ENCODE data around the gene MRPL48.
"Not testable (repeated sequence)": the region's sequence is repeated elsewhere in the genome, so short reads cannot be mapped to it uniquely, and the experiment has no call there.

The MRPL48 gene

DNA sequence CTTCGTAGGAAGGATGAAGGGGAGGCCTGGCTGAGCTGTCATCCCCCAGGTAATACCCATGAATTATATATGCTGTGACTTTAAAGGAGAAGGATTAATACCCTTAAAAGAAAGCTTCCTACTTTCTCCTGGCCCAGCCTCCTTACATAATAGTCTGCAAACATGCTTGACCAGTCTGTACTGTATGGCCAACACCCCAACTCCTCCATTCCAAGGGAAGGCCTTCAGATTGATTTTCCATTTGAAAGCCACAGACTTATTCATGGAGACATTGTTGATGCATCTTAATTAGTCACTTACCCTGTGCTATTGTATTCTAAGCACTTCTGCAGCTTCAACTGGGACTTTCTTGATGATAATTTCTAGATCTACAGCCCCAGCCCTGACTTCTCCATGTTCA is 91.1 kb downstream of the MRPL48 start:
- no peaks in the 10 kb centered on the region for H3K9me3 ChIP-seq (ENCODE audit: insufficient read depth, low read length)
- H4K20me1 ChIP-seq (ENCODE audit: insufficient read depth, low read length) = no peaks in the 10 kb centered on the region
- peaks cover 10% of the 10 kb centered on the region for H3K4me1 ChIP-seq (ENCODE audit: low read length)
- H3K4me3 ChIP-seq (ENCODE audit: low read length) = no peak overlapping the region
- TF ChIP-seq, protein P1, sequence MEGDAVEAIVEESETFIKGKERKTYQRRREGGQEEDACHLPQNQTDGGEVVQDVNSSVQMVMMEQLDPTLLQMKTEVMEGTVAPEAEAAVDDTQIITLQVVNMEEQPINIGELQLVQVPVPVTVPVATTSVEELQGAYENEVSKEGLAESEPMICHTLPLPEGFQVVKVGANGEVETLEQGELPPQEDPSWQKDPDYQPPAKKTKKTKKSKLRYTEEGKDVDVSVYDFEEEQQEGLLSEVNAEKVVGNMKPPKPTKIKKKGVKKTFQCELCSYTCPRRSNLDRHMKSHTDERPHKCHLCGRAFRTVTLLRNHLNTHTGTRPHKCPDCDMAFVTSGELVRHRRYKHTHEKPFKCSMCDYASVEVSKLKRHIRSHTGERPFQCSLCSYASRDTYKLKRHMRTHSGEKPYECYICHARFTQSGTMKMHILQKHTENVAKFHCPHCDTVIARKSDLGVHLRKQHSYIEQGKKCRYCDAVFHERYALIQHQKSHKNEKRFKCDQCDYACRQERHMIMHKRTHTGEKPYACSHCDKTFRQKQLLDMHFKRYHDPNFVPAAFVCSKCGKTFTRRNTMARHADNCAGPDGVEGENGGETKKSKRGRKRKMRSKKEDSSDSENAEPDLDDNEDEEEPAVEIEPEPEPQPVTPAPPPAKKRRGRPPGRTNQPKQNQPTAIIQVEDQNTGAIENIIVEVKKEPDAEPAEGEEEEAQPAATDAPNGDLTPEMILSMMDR (IDR thresholded peaks at IDR 0.05; ENCODE audit: low read depth, low read length) = no peak
- TF ChIP-seq EZH2phosphoT487 (IDR thresholded peaks at IDR 0.05; ENCODE audit: low read depth) = no peak
- no peak overlapping the region for H3K27ac ChIP-seq (ENCODE audit: low read length)
- no peak overlapping the region for H3K9ac ChIP-seq (ENCODE audit: low read length)
- H3K79me2 ChIP-seq (ENCODE audit: low read length) = peaks cover 40% of the 10 kb centered on the region
- H2AFZ ChIP-seq (ENCODE audit: low read depth, low read length) = no peak overlapping the region
- H3K36me3 ChIP-seq (replicated peaks; ENCODE audit: low read depth, low read length) = peaks cover 13% of the 10 kb centered on the region
- no peaks in the 10 kb centered on the region for H3K27me3 ChIP-seq (ENCODE audit: low read depth, low read length)
- H3K4me2 ChIP-seq (ENCODE audit: low read length) = no peak overlapping the region

DNA sequence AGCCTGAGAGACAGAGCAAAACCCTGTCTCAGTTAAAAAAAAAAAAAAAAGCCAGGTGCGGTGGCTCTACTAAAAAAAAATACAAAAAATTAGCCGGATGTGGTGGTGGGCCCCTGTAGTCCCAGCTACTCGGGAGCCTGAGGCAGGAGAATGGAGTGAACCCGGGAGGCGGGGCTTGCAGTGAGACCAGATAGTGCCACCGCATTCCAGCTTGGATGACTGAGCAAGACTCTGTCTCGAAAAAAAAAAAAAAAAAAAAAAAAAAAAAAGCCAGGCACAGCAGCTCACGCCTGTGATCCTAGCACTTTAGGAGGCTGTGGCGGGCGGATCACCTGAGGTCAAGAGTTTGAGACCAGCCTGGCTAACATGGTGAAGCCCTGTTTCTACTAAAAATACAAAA is 92.8 kb downstream of the MRPL48 start:
- H3K27me3 ChIP-seq (ENCODE audit: low read depth, low read length); H3K36me3 ChIP-seq (replicated peaks; ENCODE audit: low read depth, low read length); H3K4me3 ChIP-seq (ENCODE audit: low read length); H3K9me3 ChIP-seq (ENCODE audit: insufficient read depth, low read length); H3K9ac ChIP-seq (ENCODE audit: low read length); H2AFZ ChIP-seq (ENCODE audit: low read depth, low read length); H4K20me1 ChIP-seq (ENCODE audit: insufficient read depth, low read length); H3K27ac ChIP-seq (ENCODE audit: low read length); H3K4me1 ChIP-seq (ENCODE audit: low read length); H3K4me2 ChIP-seq (ENCODE audit: low read length): not testable (repeated sequence)
- peaks cover 23% of the 10 kb centered on the region for H3K79me2 ChIP-seq (ENCODE audit: low read length)

DNA sequence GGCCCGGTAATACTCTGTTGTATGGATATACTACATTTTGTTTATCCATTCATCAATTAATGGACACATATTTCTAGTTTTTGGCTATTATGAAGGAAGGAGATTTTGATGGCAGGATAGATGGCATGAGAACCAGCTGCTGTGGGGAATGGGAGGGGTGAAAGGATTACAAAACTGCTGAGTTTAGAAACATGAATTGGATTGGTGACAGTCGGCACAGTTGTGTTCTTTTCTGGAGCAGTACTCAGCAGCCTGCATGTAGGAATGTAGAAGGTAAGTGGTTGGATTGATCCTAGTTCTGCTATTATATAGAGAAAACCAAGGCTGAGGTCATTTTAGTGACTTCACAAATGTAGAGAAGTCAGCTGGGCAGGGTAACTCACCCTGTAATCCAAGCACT is 96.2 kb downstream of the MRPL48 start:
- no peak overlapping the region for H3K4me3 ChIP-seq (ENCODE audit: low read length)
- no peak overlapping the region for H2AFZ ChIP-seq (ENCODE audit: low read depth, low read length)
- TF ChIP-seq, protein P1 (IDR thresholded peaks at IDR 0.05; ENCODE audit: low read depth, low read length) = no peak
- TF ChIP-seq EZH2phosphoT487 (IDR thresholded peaks at IDR 0.05; ENCODE audit: low read depth) = no peak
- H4K20me1 ChIP-seq (ENCODE audit: insufficient read depth, low read length) = no peaks in the 10 kb centered on the region
- no peaks in the 10 kb centered on the region for H3K4me1 ChIP-seq (ENCODE audit: low read length)
- no peaks in the 10 kb centered on the region for H3K9me3 ChIP-seq (ENCODE audit: insufficient read depth, low read length)
- no peaks in the 10 kb centered on the region for H3K79me2 ChIP-seq (ENCODE audit: low read length)
- no peak overlapping the region for H3K4me2 ChIP-seq (ENCODE audit: low read length)
- H3K9ac ChIP-seq (ENCODE audit: low read length) = no peak overlapping the region
- no peaks in the 10 kb centered on the region for H3K27me3 ChIP-seq (ENCODE audit: low read depth, low read length)
- peaks cover under 1% of the 10 kb centered on the region for H3K36me3 ChIP-seq (replicated peaks; ENCODE audit: low read depth, low read length)
- H3K27ac ChIP-seq (ENCODE audit: low read length) = no peak overlapping the region

DNA sequence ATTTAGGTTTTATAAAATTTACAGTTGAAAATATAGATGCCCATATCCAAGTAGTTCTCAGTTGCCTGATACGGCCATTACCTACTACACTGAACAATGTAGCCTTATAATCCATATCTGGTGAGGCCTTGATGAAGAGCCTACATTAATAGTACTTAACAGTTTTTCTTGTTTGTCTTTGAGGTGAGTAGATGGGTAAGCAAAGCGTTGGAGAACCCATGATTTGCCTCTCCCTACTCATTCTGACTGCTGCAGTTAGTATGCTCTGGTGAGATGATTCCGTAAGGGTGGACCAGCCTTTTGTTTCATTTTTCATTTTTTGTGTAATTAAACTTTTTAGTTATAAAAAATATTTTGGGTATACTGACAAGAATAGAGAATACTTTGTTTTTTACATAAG is 100.6 kb downstream of the MRPL48 start:
- H3K4me2 ChIP-seq (ENCODE audit: low read length) = no peak overlapping the region
- H3K27me3 ChIP-seq (ENCODE audit: low read depth, low read length) = no peaks in the 10 kb centered on the region
- H3K9me3 ChIP-seq (ENCODE audit: insufficient read depth, low read length) = no peaks in the 10 kb centered on the region
- no peak overlapping the region for H2AFZ ChIP-seq (ENCODE audit: low read depth, low read length)
- no peaks in the 10 kb centered on the region for H3K4me1 ChIP-seq (ENCODE audit: low read length)
- no peaks in the 10 kb centered on the region for H4K20me1 ChIP-seq (ENCODE audit: insufficient read depth, low read length)
- no peak overlapping the region for H3K27ac ChIP-seq (ENCODE audit: low read length)
- H3K79me2 ChIP-seq (ENCODE audit: low read length) = no peaks in the 10 kb centered on the region
- H3K36me3 ChIP-seq (replicated peaks; ENCODE audit: low read depth, low read length) = peaks cover 12% of the 10 kb centered on the region
- no peak overlapping the region for H3K4me3 ChIP-seq (ENCODE audit: low read length)
- H3K9ac ChIP-seq (ENCODE audit: low read length) = no peak overlapping the region
- TF ChIP-seq, protein P1 (IDR thresholded peaks at IDR 0.05; ENCODE audit: low read depth, low read length) = no peak
- no peak for TF ChIP-seq EZH2phosphoT487 (IDR thresholded peaks at IDR 0.05; ENCODE audit: low read depth)

DNA sequence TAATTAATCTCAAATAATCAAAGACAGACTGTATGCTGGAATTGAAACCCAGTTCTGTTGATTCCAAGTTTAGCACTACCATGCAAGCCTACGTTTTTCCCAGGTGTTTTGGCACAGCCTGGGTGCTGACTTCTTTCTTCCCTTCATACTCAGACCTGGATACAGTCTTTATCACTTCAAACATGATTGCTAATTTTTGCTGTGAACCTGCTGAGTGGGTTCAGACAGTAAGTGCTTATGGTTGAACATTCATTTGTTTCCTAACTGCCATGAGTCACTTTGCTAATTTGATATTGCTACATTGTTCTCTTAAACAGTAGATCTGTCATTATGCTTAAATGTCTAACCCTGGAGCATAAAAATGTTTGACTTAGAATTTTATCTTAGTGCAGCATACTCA is 101.3 kb downstream of the MRPL48 start:
- Histone ChIP-seq H3K79me2 (ENCODE audit: low read length) (no peaks in the 10 kb centered on the region), H2AFZ (ENCODE audit: low read depth, low read length) (no peak overlapping the region), H3K4me2 (ENCODE audit: low read length) (no peak overlapping the region), H3K36me3 (replicated peaks; ENCODE audit: low read depth, low read length) (peaks cover 12% of the 10 kb centered on the region), H4K20me1 (ENCODE audit: insufficient read depth, low read length) (no peaks in the 10 kb centered on the region), H3K27ac (ENCODE audit: low read length) (no peak overlapping the region), H3K9ac (ENCODE audit: low read length) (no peak overlapping the region), H3K4me1 (ENCODE audit: low read length) (no peaks in the 10 kb centered on the region), H3K4me3 (ENCODE audit: low read length) (no peak overlapping the region), H3K27me3 (ENCODE audit: low read depth, low read length) (no peaks in the 10 kb centered on the region), H3K9me3 (ENCODE audit: insufficient read depth, low read length) (no peaks in the 10 kb centered on the region)
- TF ChIP-seq, protein P1 (IDR thresholded peaks at IDR 0.05; ENCODE audit: low read depth, low read length) = no peak
- no peak for TF ChIP-seq EZH2phosphoT487 (IDR thresholded peaks at IDR 0.05; ENCODE audit: low read depth)

All from OCI-LY3 (cell line).